HG03457 (cell line): ENCODE results near the gene TEDDM1.
A peak's percentile ranks its signal among the peaks of the same experiment; 100 is the strongest.
"Not testable (repeated sequence)": the region's sequence is repeated elsewhere in the genome, so short reads cannot be mapped to it uniquely, and the experiment has no call there.

Experiments
- ATAC-seq: cut with Tn5 transposase; IDR thresholded peaks from one replicate; pipeline ENCODE4 v1.9.1; 2021; ENCODE audit warnings: moderate number of reproducible peaks; ENCODE audit not compliant: unreplicated experiment

The TEDDM1 gene

GRCh38 chr1:182400567-182400966, at the start of gene TEDDM1:
TSS of gene TEDDM1 (minus strand) at chr1:182400667. CDS start at chr1:182400485, 182 bp downstream.
- no peak for ATAC-seq

- no peak for ATAC-seq
These were observed 49.6 kb upstream of the TEDDM1 start, which contains the start of gene RGSL1 for GRCh38 chr1:182450087-182450486. TSS of gene RGSL1 (plus strand) at chr1:182450146. CDS start at chr1:182450166, 20 bp downstream.

- no peak for ATAC-seq
These were observed 47.2 kb upstream of the TEDDM1 start for GRCh38 chr1:182447660-182448059.

- ATAC-seq = not testable (repeated sequence)
These were observed 46.7 kb upstream of the TEDDM1 start for GRCh38 chr1:182447124-182447523.

- ATAC-seq = no peak
These were observed 45.7 kb upstream of the TEDDM1 start for GRCh38 chr1:182446033-182446669.

GRCh38 chr1:182444497-182444896, 44.0 kb upstream of the TEDDM1 start:
- ATAC-seq = no peak

- no peak for ATAC-seq
These were observed 41.9 kb upstream of the TEDDM1 start for GRCh38 chr1:182442333-182442732.

GRCh38 chr1:182441719-182442118, 41.3 kb upstream of the TEDDM1 start:
- ATAC-seq = no peak

- ATAC-seq = no peak
These were observed 37.9 kb upstream of the TEDDM1 start for GRCh38 chr1:182438326-182438725.

- no peak for ATAC-seq
These were observed 33.1 kb upstream of the TEDDM1 start for GRCh38 chr1:182433580-182433979.

GRCh38 chr1:182431278-182431677, 30.8 kb upstream of the TEDDM1 start:
- ATAC-seq = no peak

GRCh38 chr1:182430263-182431068, 30.0 kb upstream of the TEDDM1 start:
- ATAC-seq = peak; percentile 39

GRCh38 chr1:182428043-182428442, 27.6 kb upstream of the TEDDM1 start:
- no peak for ATAC-seq

GRCh38 chr1:182426442-182427430, 26.3 kb upstream of the TEDDM1 start:
- peak; percentile 55 for ATAC-seq

GRCh38 chr1:182415789-182416188, 15.3 kb upstream of the TEDDM1 start:
- ATAC-seq = no peak

- no peak for ATAC-seq
These were observed 13.5 kb upstream of the TEDDM1 start for GRCh38 chr1:182413969-182414368.

- ATAC-seq = no peak
These were observed 13.0 kb upstream of the TEDDM1 start for GRCh38 chr1:182413486-182413885.

- no peak for ATAC-seq
These were observed 10.3 kb upstream of the TEDDM1 start for GRCh38 chr1:182410620-182411273.

GRCh38 chr1:182410138-182410537, 9.7 kb upstream of the TEDDM1 start:
- no peak for ATAC-seq

- no peak for ATAC-seq
These were observed 8.1 kb upstream of the TEDDM1 start for GRCh38 chr1:182408435-182409075.
